ENCODE data around the gene UBE2V1. TPM values are rescaled to one million over a fixed set of nuclear protein-coding genes. Genes with fewer than 3 reads are reported as not detected.
"Not testable (repeated sequence)": the region's sequence is repeated elsewhere in the genome, so short reads cannot be mapped to it uniquely, and the experiment has no call there.

UBE2V1 gene
- total RNA-seq, 1 donor from 2014 or later = 109 TPM

- TF ChIP-seq CTCF (conservative IDR thresholded peaks at IDR 0.05; ENCODE audit: low read depth, low read length) = no peak
These were observed 29.0 kb upstream of the UBE2V1 start for GRCh38 chr20:50141811-50142561.

GRCh38 chr20:50141018-50141675, 28.2 kb upstream of the UBE2V1 start:
- DNase-seq (ENCODE audit: low read depth) = no peak
- H3K4me3 ChIP-seq (ENCODE audit: low read depth, low read length) = no peak overlapping the region
- no peak for TF ChIP-seq CTCF (conservative IDR thresholded peaks at IDR 0.05; ENCODE audit: low read depth, low read length)

More at GRCh38 chr20:50141811-50142561, 29.0 kb upstream of the UBE2V1 start:
- no peak for DNase-seq (ENCODE audit: low read depth)
- no peak overlapping the region for H3K4me3 ChIP-seq (ENCODE audit: low read depth, low read length)

- no peak for TF ChIP-seq CTCF (conservative IDR thresholded peaks at IDR 0.05; ENCODE audit: low read depth, low read length)
- DNase-seq (ENCODE audit: low read depth) = no peak
- no peak overlapping the region for H3K4me3 ChIP-seq (ENCODE audit: low read depth, low read length)
These were observed 27.4 kb upstream of the UBE2V1 start for GRCh38 chr20:50140339-50140859.

GRCh38 chr20:50138479-50139393, 25.8 kb upstream of the UBE2V1 start:
- H3K4me3 ChIP-seq (ENCODE audit: low read depth, low read length) = no peak overlapping the region
- DNase-seq (ENCODE audit: low read depth) = no peak
- TF ChIP-seq CTCF (conservative IDR thresholded peaks at IDR 0.05; ENCODE audit: low read depth, low read length) = peak; percentile 19

GRCh38 chr20:50138120-50138478, 25.1 kb upstream of the UBE2V1 start:
- no peak overlapping the region for H3K4me3 ChIP-seq (ENCODE audit: low read depth, low read length)
- no peak for DNase-seq (ENCODE audit: low read depth)
- no peak for TF ChIP-seq CTCF (conservative IDR thresholded peaks at IDR 0.05; ENCODE audit: low read depth, low read length)

- DNase-seq (ENCODE audit: low read depth); H3K4me3 ChIP-seq (ENCODE audit: low read depth, low read length): not testable (repeated sequence)
These were observed 24.8 kb upstream of the UBE2V1 start for GRCh38 chr20:50137702-50138101.
